GM12878 (cell line): ENCODE measurements around the gene GRIN2D. TPM values are rescaled to one million over a fixed set of nuclear protein-coding genes. Genes with fewer than 3 reads are reported as not detected.

Experiments
- ATAC-seq: fragments of 200-7000 bp; cut with Tn5 transposase; 3 replicates; pipeline ENCODE4 v1.9.1; 2020; ENCODE audit warnings: mild to moderate bottlenecking, moderate library complexity
- BruUV-seq: library from RNA; stranded (reverse); fragments of 400-500 nt; replicated peaks from 2 replicates; lab custom pipeline; 2021; lab: Mats Ljungman, UMichigan
- CTCF ChIA-PET: fragments of 300-600 bp; sonication (Branson Sonifier 250); formaldehyde crosslinking; extraction: SDS; loops from one replicate; lab custom pipeline; 2021; ENCODE audit warnings: inconsistent platforms; lab: Yijun Ruan, JAX
- POLR2A ChIA-PET: fragments of 350-600 bp; formaldehyde crosslinking; extraction: SDS; loops from one replicate; lab custom pipeline; 2021; ENCODE audit warnings: inconsistent platforms; lab: Charles Lee
- RAD21 ChIA-PET: fragments of 300-600 bp; sonication (Branson Sonifier 250); formaldehyde crosslinking; loops from one replicate; lab custom pipeline; 2023; ENCODE audit warnings: antibody characterized with exemption; ENCODE audit not compliant: unreplicated experiment; lab: Charles Lee
- SMC1A ChIA-PET: fragments of 300-600 bp; sonication (Branson Sonifier 250); formaldehyde crosslinking; loops from one replicate; lab custom pipeline; 2023; ENCODE audit not compliant: unreplicated experiment, uncharacterized antibody; lab: Charles Lee
- DNase-seq: peaks from one replicate; pipeline ENCODE4 v3.0.0-alpha.2; 2011; ENCODE audit warnings: low read depth, low spot score
- FAIRE-seq: peaks from 3 replicates; lab custom pipeline; 2011; peaks lifted over from hg19 to GRCh38; lab: Jason Lieb, UNC
- H2AFZ ChIP-seq: 2 replicates; pipeline ENCODE4 v1.6.0; 2011; ENCODE audit warnings: low read depth, low read length, control low read depth; ENCODE audit not compliant: control insufficient read depth
- H3K27ac ChIP-seq: 2 replicates; pipeline ENCODE4 v1.5.1; 2011; ENCODE audit warnings: control low read depth; ENCODE audit not compliant: control insufficient read depth, insufficient read depth
- H3K27me3 ChIP-seq, 2 experiments: replicated peaks in 1 of 2; 2 replicates each; pipeline versions ENCODE4 v1.6.0 to v1.6.1; 2011; ENCODE audit warnings: low read length in 1 of 2; ENCODE audit not compliant: control insufficient read depth in 2 of 2, insufficient read depth in 2 of 2
- H3K36me3 ChIP-seq, 2 experiments: 2 replicates each; pipeline ENCODE4 v1.5.1; 2011; ENCODE audit warnings: low read length in 1 of 2; ENCODE audit not compliant: control insufficient read depth in 2 of 2, insufficient read depth in 2 of 2
- H3K4me1 ChIP-seq: 2 replicates; pipeline ENCODE4 v1.6.1; 2011; ENCODE audit warnings: mild to moderate bottlenecking, low read length, moderate library complexity, mixed read lengths; ENCODE audit not compliant: control insufficient read depth, insufficient read depth
- H3K4me2 ChIP-seq: 2 replicates; pipeline ENCODE4 v1.6.0; 2011; ENCODE audit warnings: control low read depth; ENCODE audit not compliant: control insufficient read depth, insufficient read depth
- H3K4me3 ChIP-seq: fragments of 200-600 bp; sonication (generic); 2 replicates; pipeline ENCODE4 v1.5.1; 2016
- H3K79me2 ChIP-seq: 2 replicates; pipeline ENCODE4 v1.6.0; 2011; ENCODE audit warnings: low read length; ENCODE audit not compliant: control insufficient read depth, insufficient read depth
- H3K9ac ChIP-seq: 2 replicates; pipeline ENCODE4 v1.8.0; 2011; ENCODE audit warnings: low read length, control low read depth, mixed read lengths; ENCODE audit not compliant: control insufficient read depth, insufficient read depth
- H3K9me3 ChIP-seq: replicated peaks from 3 replicates; pipeline ENCODE4 v1.5.1; 2011; ENCODE audit warnings: mild to moderate bottlenecking, low read length; ENCODE audit not compliant: control insufficient read depth, insufficient read depth
- H4K20me1 ChIP-seq: 2 replicates; pipeline ENCODE4 v1.6.0; 2011; ENCODE audit not compliant: control insufficient read depth, insufficient read depth
- BCL3 ChIP-seq: IDR thresholded peaks from 2 replicates; pipeline ENCODE4 v1.6.1; 2011; ENCODE audit warnings: borderline replicate concordance, low read depth, mild to moderate bottlenecking, moderate library complexity, low read length; ENCODE audit not compliant: insufficient read depth, poor library complexity, severe bottlenecking
- CREM ChIP-seq: IDR thresholded peaks from 2 replicates; pipeline ENCODE4 v1.6.1; 2014; ENCODE audit warnings: antibody characterized with exemption, low read depth
- ELK1 ChIP-seq: IDR thresholded peaks from 2 replicates; pipeline ENCODE4 v1.6.1; 2012; ENCODE audit warnings: low read depth, low read length, improper control_type of control experiment
- GATAD2B ChIP-seq: fragments of 450-650 bp; conservative IDR thresholded peaks from 2 replicates; pipeline ENCODE4 v1.6.1; 2017; ENCODE audit warnings: low read depth, mild to moderate bottlenecking, moderate library complexity
- NBN ChIP-seq: fragments of 450-650 bp; IDR thresholded peaks from 2 replicates; pipeline ENCODE4 v1.6.1; 2016
- NFYA ChIP-seq: IDR thresholded peaks from 2 replicates; pipeline ENCODE4 v1.6.1; 2011; ENCODE audit warnings: low read depth, mild to moderate bottlenecking, low read length, improper control_type of control experiment, borderline replicate concordance
- RAD21 ChIP-seq: IDR thresholded peaks from 2 replicates; pipeline ENCODE4 v1.6.1; 2011; ENCODE audit warnings: mild to moderate bottlenecking, low read depth, low read length, moderate library complexity; ENCODE audit not compliant: insufficient read depth
- SMAD5 ChIP-seq: IDR thresholded peaks from 2 replicates; pipeline ENCODE4 v1.6.1; 2016; ENCODE audit warnings: antibody characterized with exemption, low read depth
- YY1 ChIP-seq: IDR thresholded peaks from 2 replicates; pipeline ENCODE4 v1.6.1; 2011; ENCODE audit warnings: low read depth, mild to moderate bottlenecking, low read length
- ZNF217 ChIP-seq: fragments of 450-650 bp; IDR thresholded peaks from 2 replicates; pipeline ENCODE4 v1.6.1; 2017; ENCODE audit warnings: antibody characterized with exemption, mild to moderate bottlenecking
- ZNF24 ChIP-seq: fragments of 450-650 bp; IDR thresholded peaks from 2 replicates; pipeline ENCODE4 v1.6.1; 2017; ENCODE audit warnings: antibody characterized with exemption, mild to moderate bottlenecking
- WGBS: methylation state at CpG from one replicate; pipeline ENCODE4 v1.1.6; 2016; ENCODE audit warnings: low lambda C conversion rate; ENCODE audit not compliant: insufficient replicate concordance, insufficient coverage; ENCODE audit errors: missing lambda C conversion rate; 5-methylcytosine and 5-hydroxymethylcytosine counted together
- in situ Hi-C: fragments of 300-500 bp; cut with MboI; formaldehyde crosslinking; loops from 9 replicates; pipeline ENCODE4 v1.14.3; 2018; ENCODE audit warnings: mixed read lengths
- intact Hi-C: fragments of 100-400 bp; cut with micrococcal nuclease; formaldehyde crosslinking; loops from one replicate; pipeline ENCODE4 v1.14.2; 2022; ENCODE audit not compliant: unreplicated experiment
- polyA plus RNA-seq, 11 experiments: library from polyadenylated mRNA; depleted of rRNA in 4 of 11; unstranded in 6 of 11; stranded (reverse) in 5 of 11; fragments of >200 nt; fragmentation: Nextera tagmentation in 4 of 11; fragmentation: Illumina TruSeq in 1 of 11; extraction: Ambion mirVana in 4 of 11; extraction: Trizol in 1 of 11; gene quantifications; 1 replicate in 1 of 11; 2 replicates in 10 of 11; pipeline versions ENCODE4 v1.2.1 to v1.2.3, GENCODE V29; 2011 to 2016; ENCODE audit warnings: inconsistent platforms in 2 of 11, missing spikeins in 2 of 11, low read depth in 1 of 11
- total RNA-seq, 4 experiments: library from RNA; depleted of rRNA in 3 of 4; stranded (reverse); fragments of >200 nt in 3 of 4; fragmentation: Illumina TruSeq in 1 of 4; extraction: Trizol in 1 of 4; gene quantifications; 2 replicates each; pipeline versions ENCODE4 v1.2.1 to v1.2.3, GENCODE V29; 2013 to 2021

GRIN2D gene
- total and polyA plus RNA-seq, 10 of the 15 experiments (the other 5 are each of a cell fraction or from before 2014, with no cell fraction given): 0.03 to 0.38 (median 0.04) TPM; not detected in 3

GRCh38 chr19:48436586-48436985 is 43.1 kb downstream of the GRIN2D start:
- 37% methylated on average over 5 of the region's 5 CpGs for WGBS
- H3K4me1 ChIP-seq: no peaks in the 10 kb centered on the region
- intact Hi-C loops: no loop called here

More at GRCh38 chr19:48436586-48436985, 43.1 kb downstream of the GRIN2D start:
- H2AFZ ChIP-seq: no peak overlapping the region
- no peak overlapping the region for H3K4me2 ChIP-seq
- ChIA-PET RAD21 (interaction anchor here (0.6 kb wide), 1 partner anchor 17 kb away, joined by 3 read pairs; no protein-coding TSS in a partner anchor), SMC1A (no interaction called here), POLR2A (no interaction called here), CTCF (interaction anchor here (1.0 kb wide), 1 partner anchor 11 kb away, joined by 4 read pairs; no protein-coding TSS in a partner anchor)
- H3K79me2 ChIP-seq: no peaks in the 10 kb centered on the region
- BruUV-seq: no TSS peak
- H3K4me3 ChIP-seq: no peak overlapping the region
- ATAC-seq (no peak), DNase-seq (no peak), FAIRE-seq (no peak)
- no peaks in the 10 kb centered on the region for H4K20me1 ChIP-seq
- no peaks in the 10 kb centered on the region for H3K27me3 ChIP-seq
- no peaks in the 10 kb centered on the region for H3K36me3 ChIP-seq
- TF ChIP-seq BCL3 (no peak), ZNF217 (no peak), RAD21 (no peak), NFYA (no peak), GATAD2B (no peak), ZNF24 (no peak), SMAD5 (no peak), CREM (no peak), NBN (no peak), YY1 (no peak), ELK1 (no peak)
- in situ Hi-C loops: no loop called here
- H3K27ac ChIP-seq: no peak overlapping the region
- H3K9ac ChIP-seq: no peak overlapping the region
- H3K9me3 ChIP-seq: no peaks in the 10 kb centered on the region
